H1 (cell line): ENCODE results near the gene DAP. TPM values are rescaled to one million over a fixed set of nuclear protein-coding genes. Genes with fewer than 3 reads are reported as not detected.

Source experiments
- CTCF ChIA-PET: fragments of 300-600 bp; sonication (Branson Sonifier 250); formaldehyde crosslinking; loops from one replicate; lab custom pipeline; 2021; ENCODE audit not compliant: partially characterized antibody; lab: Charles Lee
- POLR2A ChIA-PET: fragments of 300-600 bp; sonication (Branson Sonifier 250); formaldehyde crosslinking; loops from one replicate; lab custom pipeline; 2021; ENCODE audit warnings: inconsistent platforms; ENCODE audit not compliant: partially characterized antibody; lab: Charles Lee
- DNase-seq, 2 experiments: peaks; one replicate each; pipeline versions ENCODE4 v3.0.0 to v3.0.0-alpha.2; 2010 to 2022; ENCODE audit warnings: low spot score in 2 of 2, low read depth in 1 of 2, mixed read lengths in 1 of 2
- FAIRE-seq: peaks from 2 replicates; lab custom pipeline; 2011; peaks lifted over from hg19 to GRCh38; lab: Jason Lieb, UNC
- H2AFZ ChIP-seq: 2 replicates; pipeline ENCODE4 v1.8.1; 2012; ENCODE audit warnings: low read length, inconsistent platforms
- H2AK5ac ChIP-seq: 2 replicates; pipeline ENCODE4 v1.6.1; 2013; ENCODE audit warnings: low read depth, low read length
- H2BK120ac ChIP-seq: replicated peaks from 2 replicates; pipeline ENCODE3; 2013; ENCODE audit warnings: low read depth, low read length, inconsistent platforms
- H2BK12ac ChIP-seq: 2 replicates; pipeline ENCODE4 v1.6.1; 2013; ENCODE audit warnings: low read depth, low read length
- H2BK15ac ChIP-seq: 2 replicates; pipeline ENCODE4 v1.6.1; 2013; ENCODE audit warnings: low read length
- H2BK20ac ChIP-seq: 2 replicates; pipeline ENCODE4 v1.6.1; 2013; ENCODE audit warnings: low read length
- H2BK5ac ChIP-seq: 2 replicates; pipeline ENCODE4 v1.6.1; 2013; ENCODE audit warnings: low read depth, low read length
- H3K14ac ChIP-seq: 2 replicates; pipeline ENCODE4 v1.6.1; 2013; ENCODE audit warnings: inconsistent platforms; ENCODE audit not compliant: insufficient read length
- H3K18ac ChIP-seq: 2 replicates; pipeline ENCODE4 v1.6.1; 2013; ENCODE audit warnings: low read length; ENCODE audit errors: extremely low read depth
- H3K23ac ChIP-seq: 2 replicates; pipeline ENCODE4 v1.6.1; 2013; ENCODE audit warnings: inconsistent platforms; ENCODE audit not compliant: insufficient read length
- H3K23me2 ChIP-seq: 2 replicates; pipeline ENCODE4 v1.6.1; 2013; ENCODE audit warnings: low read depth, low read length
- H3K27ac ChIP-seq: 2 replicates; pipeline ENCODE4 v1.6.1; 2011; ENCODE audit warnings: low read depth, low read length, inconsistent platforms
- H3K27me3 ChIP-seq, 4 experiments: replicated peaks in 1 of 4; 1 replicate in 1 of 4; 2 replicates in 3 of 4; pipeline versions ENCODE4 v1.6.1 to v1.8.1; 2011 to 2013; ENCODE audit warnings: low read length in 3 of 4, mild to moderate bottlenecking in 3 of 4, inconsistent platforms in 2 of 4, mixed read lengths in 2 of 4, moderate library complexity in 1 of 4; ENCODE audit not compliant: control insufficient read depth in 3 of 4, insufficient read depth in 3 of 4; ENCODE audit errors: extremely low read depth in 1 of 4
- H3K36me3 ChIP-seq, 4 experiments: 2 replicates each; pipeline versions ENCODE4 v1.6.1 to v1.8.1; 2011 to 2013; ENCODE audit warnings: mild to moderate bottlenecking in 4 of 4, low read length in 3 of 4, moderate library complexity in 2 of 4, control low read depth in 1 of 4, inconsistent platforms in 1 of 4; ENCODE audit not compliant: insufficient read depth in 4 of 4, control insufficient read depth in 2 of 4
- H3K4ac ChIP-seq: replicated peaks from 2 replicates; pipeline ENCODE3; 2013; ENCODE audit warnings: low read length, low read depth, mixed read lengths, inconsistent platforms; ENCODE audit not compliant: insufficient read length
- H3K4me1 ChIP-seq, 4 experiments: replicated peaks in 1 of 4; 1 replicate in 1 of 4; 2 replicates in 3 of 4; pipeline versions ENCODE4 v1.6.1 to v1.8.1; 2011 to 2013; ENCODE audit warnings: low read length in 3 of 4, inconsistent platforms in 2 of 4, mixed read lengths in 1 of 4; ENCODE audit not compliant: insufficient read depth in 4 of 4, control insufficient read depth in 3 of 4
- H3K4me2 ChIP-seq, 2 experiments: 2 replicates each; pipeline versions ENCODE4 v1.6.1 to v1.8.1; 2011 to 2013; ENCODE audit warnings: low read depth in 2 of 2, low read length in 2 of 2, control low read depth in 1 of 2, inconsistent platforms in 1 of 2, mild to moderate bottlenecking in 1 of 2; ENCODE audit not compliant: insufficient read depth in 1 of 2
- H3K4me3 ChIP-seq, 4 experiments: fragments of 200-600, 300-600 bp in 1 of 4; sonication (generic), shearing (Covaris generic), sonication (Bioruptor Twin) in 1 of 4; 2 replicates each; pipeline versions ENCODE4 v1.5.1 to v1.8.1; 2011 to 2016; ENCODE audit warnings: low read length in 4 of 4, low read depth in 3 of 4, control low read depth in 2 of 4, inconsistent platforms in 2 of 4, mild to moderate bottlenecking in 2 of 4, mixed read lengths in 1 of 4, moderate library complexity in 1 of 4; ENCODE audit not compliant: insufficient read depth in 2 of 4; ENCODE audit errors: extremely low read depth in 1 of 4
- H3K56ac ChIP-seq: replicated peaks from 2 replicates; pipeline ENCODE3; 2013; ENCODE audit warnings: low read depth, mild to moderate bottlenecking, mixed read lengths, low read length, inconsistent platforms; ENCODE audit not compliant: insufficient read length
- H3K79me1 ChIP-seq: 2 replicates; pipeline ENCODE4 v1.6.1; 2013; ENCODE audit warnings: low read depth, low read length, control low read depth
- H3K79me2 ChIP-seq, 2 experiments: 2 replicates each; pipeline versions ENCODE4 v1.6.1 to v1.8.1; 2012 to 2013; ENCODE audit warnings: low read length in 2 of 2, mild to moderate bottlenecking in 2 of 2, inconsistent platforms in 1 of 2; ENCODE audit not compliant: insufficient read depth in 2 of 2, control insufficient read depth in 1 of 2
- H3K9ac ChIP-seq, 4 experiments: replicated peaks in 1 of 4; 1 replicate in 1 of 4; 2 replicates in 3 of 4; pipeline versions ENCODE4 v1.6.1 to v1.8.1; 2011 to 2013; ENCODE audit warnings: low read depth in 3 of 4, low read length in 3 of 4, control low read depth in 2 of 4, mild to moderate bottlenecking in 2 of 4, moderate library complexity in 2 of 4, inconsistent platforms in 1 of 4; ENCODE audit errors: extremely low read depth in 1 of 4
- H3K9me3 ChIP-seq, 2 experiments: 2 replicates each; pipeline versions ENCODE4 v1.6.1 to v1.8.1; 2012 to 2013; ENCODE audit warnings: mild to moderate bottlenecking in 2 of 2, moderate library complexity in 2 of 2, control low read depth in 1 of 2, inconsistent platforms in 1 of 2, low read depth in 1 of 2, low read length in 1 of 2, mixed read lengths in 1 of 2; ENCODE audit not compliant: insufficient read depth in 2 of 2
- H4K20me1 ChIP-seq, 2 experiments: replicated peaks in 1 of 2; 2 replicates each; pipeline versions ENCODE3 to v1.8.1; 2011 to 2013; ENCODE audit warnings: inconsistent platforms in 2 of 2, low read length in 2 of 2, mild to moderate bottlenecking in 1 of 2; ENCODE audit not compliant: insufficient read depth in 2 of 2, control insufficient read depth in 1 of 2
- H4K5ac ChIP-seq: 2 replicates; pipeline ENCODE4 v1.6.1; 2013; ENCODE audit warnings: low read length, low read depth, mixed read lengths, inconsistent platforms; ENCODE audit not compliant: insufficient read length
- H4K8ac ChIP-seq: 2 replicates; pipeline ENCODE4 v1.8.0; 2013; ENCODE audit warnings: mild to moderate bottlenecking, moderate library complexity, low read length, inconsistent platforms; ENCODE audit not compliant: insufficient read depth; ENCODE audit errors: extremely low read depth
- H4K91ac ChIP-seq: replicated peaks from 2 replicates; pipeline ENCODE3; 2013; ENCODE audit warnings: low read length, mixed read lengths, inconsistent platforms; ENCODE audit not compliant: insufficient read length
- JUND ChIP-seq: IDR thresholded peaks from 2 replicates; pipeline ENCODE4 v1.6.1; 2011; ENCODE audit warnings: mild to moderate bottlenecking, improper control_type of control experiment, low read length
- KDM1A ChIP-seq: fragments of 200-600, 300-600 bp; sonication (generic); IDR thresholded peaks from 2 replicates; pipeline ENCODE4 v1.7.1; 2016; ENCODE audit warnings: mild to moderate bottlenecking, low read length, borderline replicate concordance
- KDM4A ChIP-seq: IDR thresholded peaks from one replicate; pipeline ENCODE4 v1.7.1; 2012; ENCODE audit warnings: low read depth, mild to moderate bottlenecking, moderate library complexity, low read length, inconsistent platforms; ENCODE audit not compliant: severe bottlenecking
- WGBS, 2 experiments: shearing (Covaris generic) in 1 of 2; methylation state at CpG; one replicate each; pipeline versions ENCODE4 v1.1.6 to v1.1.7; 2013 to 2015; ENCODE audit warnings: low lambda C conversion rate in 2 of 2, mixed read lengths in 2 of 2, inconsistent platforms in 1 of 2, low coverage in 1 of 2, missing lambda C conversion rate in 1 of 2; ENCODE audit not compliant: insufficient replicate concordance in 2 of 2, insufficient coverage in 1 of 2, insufficient read length in 1 of 2; ENCODE audit errors: extremely low coverage in 1 of 2, missing lambda C conversion rate in 1 of 2; 5-methylcytosine and 5-hydroxymethylcytosine counted together
- polyA plus RNA-seq, 7 experiments: library from polyadenylated mRNA; depleted of rRNA in 3 of 7; stranded (reverse) in 5 of 7; unstranded in 2 of 7; fragments of >200 nt in 5 of 7; fragments of 200-250 nt in 2 of 7; gene quantifications; 1 replicate in 5 of 7; 2 replicates in 1 of 7; 4 replicates in 1 of 7; pipeline versions ENCODE4 v1.2.1 to v1.2.3, GENCODE V29; 2011 to 2013; ENCODE audit warnings: missing spikeins in 2 of 7, mixed read lengths in 2 of 7
- total RNA-seq: library from RNA; stranded (reverse); fragmentation: NEBNext Ultra II Directional; extraction: Animal tissue kit (Norgen Biotek cat#: 25700); gene quantifications from 2 replicates; pipeline ENCODE4 v1.2.1, GENCODE V29; 2021

DAP gene
- total and polyA plus RNA-seq, 2 of the 8 experiments (the other 6 are each of a cell fraction or from before 2014, with no cell fraction given): 26.2 to 44.4 TPM

DNA sequence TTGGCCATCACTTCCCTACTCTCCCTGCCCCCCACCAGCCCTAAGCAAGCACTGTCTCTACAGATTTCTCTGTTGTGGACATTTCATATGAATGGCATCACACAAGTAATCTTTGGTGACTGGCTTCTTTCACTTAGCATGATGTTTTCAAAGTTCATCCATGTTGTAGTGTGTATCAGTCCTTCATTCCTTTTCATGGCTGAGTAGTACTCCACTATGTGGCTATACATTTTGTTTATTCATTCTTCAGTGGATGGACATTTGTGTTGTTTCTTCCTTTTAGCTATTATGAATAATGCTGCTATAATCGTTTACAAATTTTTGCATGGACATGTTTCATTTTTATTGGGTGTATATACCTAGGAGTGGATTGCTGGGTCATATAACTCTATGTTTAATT, 84.1 kb downstream of the DAP start:
- H2BK20ac ChIP-seq: no peak overlapping the region
- H3K27ac ChIP-seq: no peak overlapping the region
- no peak overlapping the region for H2BK12ac ChIP-seq
- no peak overlapping the region for H4K8ac ChIP-seq
- TF ChIP-seq KDM1A: 0 out of 2 replicates have a peak, but pooled peaks have one; percentile 25
- no peak for TF ChIP-seq JUND
- no peak for TF ChIP-seq KDM4A
- no peaks in the 10 kb centered on the region for H3K9me3 ChIP-seq
- no peaks in the 10 kb centered on the region for H3K23me2 ChIP-seq
- H3K4ac ChIP-seq: no peak overlapping the region
- H2BK5ac ChIP-seq: no peak overlapping the region
- FAIRE-seq: no peak
- H3K79me1 ChIP-seq: no peaks in the 10 kb centered on the region; the same call in 1 of the 2 replicates
- no peaks in the 10 kb centered on the region for H3K4me1 ChIP-seq
- H3K4me3 ChIP-seq: no peak overlapping the region
- no peak for DNase-seq
- H3K18ac ChIP-seq: no peak overlapping the region
- WGBS, 2 experiments: 89% methylated on average over 1 of the region's 1 CpG; no CpG with 5 or more reads in 1 of the 2 experiments
- ChIA-PET CTCF (no interaction called here), POLR2A (no interaction called here)
- H2AFZ ChIP-seq: no peak overlapping the region
- no peak overlapping the region for H2BK120ac ChIP-seq
- H3K4me2 ChIP-seq: no peak overlapping the region
- H3K56ac ChIP-seq: no peak overlapping the region
- no peaks in the 10 kb centered on the region for H3K27me3 ChIP-seq
- no peak overlapping the region for H3K14ac ChIP-seq
- H3K23ac ChIP-seq: no peak overlapping the region
- H4K91ac ChIP-seq: no peak overlapping the region
- no peak overlapping the region for H3K9ac ChIP-seq
- no peaks in the 10 kb centered on the region for H4K20me1 ChIP-seq
- no peak overlapping the region for H4K5ac ChIP-seq
- 0 out of 8 replicates have a peak, but pooled peaks cover 0 to 7% (median 3%) of the 10 kb centered on the region in 4 experiments for H3K36me3 ChIP-seq
- no peak overlapping the region for H2BK15ac ChIP-seq
- no peak overlapping the region for H2AK5ac ChIP-seq
- H3K79me2 ChIP-seq: no peaks in the 10 kb centered on the region
